Caco-2 (cell line): ENCODE data around the gene ENAH. TPM values are rescaled to one million over a fixed set of nuclear protein-coding genes. Genes with fewer than 3 reads are reported as not detected.
"Not testable (repeated sequence)": the region's sequence is repeated elsewhere in the genome, so short reads cannot be mapped to it uniquely, and the experiment has no call there.

ENCODE experiments used
- BruUV-seq: library from RNA; stranded (reverse); fragments of 400-500 nt; replicated peaks from 2 replicates; lab custom pipeline; 2021; lab: Mats Ljungman, UMichigan
- CTCF ChIA-PET: fragments of 300-600 bp; sonication (Branson Sonifier 250); formaldehyde crosslinking; loops from one replicate; lab custom pipeline; 2022; ENCODE audit warnings: antibody characterized with exemption; lab: Charles Lee
- POLR2A ChIA-PET: fragments of 300-600 bp; sonication (Branson Sonifier 250); formaldehyde crosslinking; loops from one replicate; lab custom pipeline; 2022; ENCODE audit warnings: antibody characterized with exemption; lab: Charles Lee
- DNase-seq, 2 experiments: peaks; one replicate each; pipeline versions ENCODE4 v3.0.0 to v3.0.0-alpha.2; 2020 to 2022
- H3K27me3 ChIP-seq: replicated peaks from 2 replicates; pipeline ENCODE4 v1.6.0; 2011; ENCODE audit warnings: low read length; ENCODE audit not compliant: control insufficient read depth, insufficient read depth
- H3K36me3 ChIP-seq: 2 replicates; pipeline ENCODE4 v1.5.1; 2011; ENCODE audit warnings: low read length; ENCODE audit not compliant: control insufficient read depth, insufficient read depth
- H3K4me1 ChIP-seq: fragments of 250-450 bp; sonication (Bioruptor Pico); 2 replicates; pipeline ENCODE4 v1.5.1; 2020; ENCODE audit warnings: mild to moderate bottlenecking
- H3K4me3 ChIP-seq: 2 replicates; pipeline ENCODE4 v1.5.1; 2011; ENCODE audit warnings: low read depth, mild to moderate bottlenecking, control low read depth, low read length
- H3K9me3 ChIP-seq: fragments of 250-450 bp; sonication (Bioruptor Pico); 2 replicates; pipeline ENCODE4 v1.5.1; 2020; ENCODE audit warnings: mild to moderate bottlenecking, moderate library complexity
- H3K27ac Mint-ChIP-seq: one replicate; pipeline ENCODE4 v1.8.0; 2022; ENCODE audit warnings: mixed read lengths; ENCODE audit not compliant: unreplicated experiment
- H3K27me3 Mint-ChIP-seq: one replicate; pipeline ENCODE4 v1.8.0; 2022; ENCODE audit warnings: mixed read lengths; ENCODE audit not compliant: insufficient read depth, unreplicated experiment
- H3K36me3 Mint-ChIP-seq: one replicate; pipeline ENCODE4 v1.8.0; 2022; ENCODE audit warnings: mild to moderate bottlenecking, mixed read lengths; ENCODE audit not compliant: insufficient read depth, unreplicated experiment
- H3K4me1 Mint-ChIP-seq: one replicate; pipeline ENCODE4 v1.8.0; 2022; ENCODE audit warnings: low read depth, mixed read lengths; ENCODE audit not compliant: unreplicated experiment
- H3K4me3 Mint-ChIP-seq: one replicate; pipeline ENCODE4 v1.8.0; 2022; ENCODE audit warnings: mild to moderate bottlenecking, moderate library complexity, mixed read lengths; ENCODE audit not compliant: unreplicated experiment
- H3K9me3 Mint-ChIP-seq: one replicate; pipeline ENCODE4 v1.8.0; 2022; ENCODE audit warnings: mixed read lengths; ENCODE audit not compliant: unreplicated experiment
- CTCF ChIP-seq, 2 experiments: fragments of 200-600 bp in 1 of 2; IDR thresholded peaks; 1 replicate in 1 of 2; 2 replicates in 1 of 2; pipeline versions ENCODE4 v1.5.1 to v1.8.0; 2011 to 2022; ENCODE audit warnings: antibody characterized with exemption in 1 of 2, control low read depth in 1 of 2, inconsistent platforms in 1 of 2, low read depth in 1 of 2, low read length in 1 of 2, mild to moderate bottlenecking in 1 of 2, moderate library complexity in 1 of 2; ENCODE audit not compliant: insufficient read depth in 1 of 2, severe bottlenecking in 1 of 2, unreplicated experiment in 1 of 2
- intact Hi-C: fragments of 100-400 bp; cut with micrococcal nuclease; formaldehyde crosslinking; loops from one replicate; pipeline ENCODE4 v1.10.0; 2022; ENCODE audit not compliant: unreplicated experiment
- total RNA-seq: library from RNA; stranded (reverse); gene quantifications from 2 replicates; pipeline ENCODE4 v1.2.3, GENCODE V29; 2022

The ENAH gene
- total RNA-seq, 1 experiment from 2014 or later = 78.0 TPM

- Histone ChIP-seq H3K27me3 (no peaks in the 10 kb centered on the region), H3K4me3 (no peak overlapping the region), H3K36me3 (peaks cover 1% of the 10 kb centered on the region; the same call in 1 of the 2 replicates), H3K9me3 (no peaks in the 10 kb centered on the region), H3K4me1 (no peaks in the 10 kb centered on the region)
- DNase-seq = no peak
- intact Hi-C loops = no loop called here
- Mint-ChIP-seq H3K4me1 (peaks cover 17% of the 10 kb centered on the region), H3K27ac (no peak overlapping the region), H3K27me3 (no peaks in the 10 kb centered on the region), H3K36me3 (peaks cover 53% of the 10 kb centered on the region), H3K4me3 (no peak overlapping the region), H3K9me3 (no peaks in the 10 kb centered on the region)
- CTCF ChIA-PET = interaction anchor here (0.5 kb wide), 1 partner anchor 11 kb away, joined by 8 read pairs; no protein-coding TSS in a partner anchor
- POLR2A ChIA-PET = no interaction called here
- no peak for TF ChIP-seq CTCF (IDR thresholded peaks at IDR 0.05; ENCODE audit: insufficient read depth in 1 of 2, low read depth in 1 of 2, low read length in 1 of 2, severe bottlenecking in 1 of 2, unreplicated experiment in 1 of 2)
- BruUV-seq = no TSS peak
Measured at GRCh38 chr1:225514671-225515081, 138.2 kb downstream of the ENAH start.

GRCh38 chr1:225513576-225513975, 139.3 kb downstream of the ENAH start:
- intact Hi-C loops, H3K9me3 Mint-ChIP-seq, H3K9me3 ChIP-seq, H3K4me3 Mint-ChIP-seq, H3K4me1 ChIP-seq, H3K27me3 ChIP-seq, H3K4me3 ChIP-seq, DNase-seq, BruUV-seq, H3K27me3 Mint-ChIP-seq, H3K27ac Mint-ChIP-seq, H3K36me3 ChIP-seq, CTCF ChIA-PET, POLR2A ChIA-PET: not testable (repeated sequence)
- peaks cover 19% of the 10 kb centered on the region for H3K4me1 Mint-ChIP-seq
- H3K36me3 Mint-ChIP-seq = peaks cover 53% of the 10 kb centered on the region

GRCh38 chr1:225511828-225512381, 141.0 kb downstream of the ENAH start:
- Histone ChIP-seq H3K27me3 (no peaks in the 10 kb centered on the region), H3K4me3 (no peak overlapping the region), H3K36me3 (no peaks in the 10 kb centered on the region), H3K9me3 (no peaks in the 10 kb centered on the region), H3K4me1 (peaks cover 7% of the 10 kb centered on the region; the same call in 1 of the 2 replicates)
- intact Hi-C loops = no loop called here
- no peak for DNase-seq
- POLR2A ChIA-PET = no interaction called here
- H3K9me3 Mint-ChIP-seq = no peaks in the 10 kb centered on the region
- no peaks in the 10 kb centered on the region for H3K27me3 Mint-ChIP-seq
- no peak overlapping the region for H3K4me3 Mint-ChIP-seq
- CTCF ChIA-PET = no interaction called here
- TF ChIP-seq CTCF (IDR thresholded peaks at IDR 0.05; ENCODE audit: insufficient read depth in 1 of 2, low read depth in 1 of 2, low read length in 1 of 2, severe bottlenecking in 1 of 2, unreplicated experiment in 1 of 2) = no peak
- H3K36me3 Mint-ChIP-seq = peaks cover 49% of the 10 kb centered on the region
- no peak overlapping the region for H3K27ac Mint-ChIP-seq
- BruUV-seq = no TSS peak
- H3K4me1 Mint-ChIP-seq = peaks cover 15% of the 10 kb centered on the region

GRCh38 chr1:225510740-225511139, 142.2 kb downstream of the ENAH start:
- H3K4me1 Mint-ChIP-seq = peaks cover 15% of the 10 kb centered on the region
- H3K36me3 ChIP-seq, H3K9me3 ChIP-seq, CTCF ChIA-PET, H3K9me3 Mint-ChIP-seq, H3K27me3 ChIP-seq, H3K4me1 ChIP-seq, H3K27ac Mint-ChIP-seq, H3K4me3 Mint-ChIP-seq, H3K27me3 Mint-ChIP-seq, intact Hi-C loops, POLR2A ChIA-PET, H3K4me3 ChIP-seq, DNase-seq, BruUV-seq: not testable (repeated sequence)
- peaks cover 50% of the 10 kb centered on the region for H3K36me3 Mint-ChIP-seq
